SKM-1 (cell line): Measurements from ENCODE around the gene SLC1A3.

Experiments
- DNase-seq: peaks from one replicate; lab custom pipeline; 2025; ENCODE audit not compliant: unreplicated experiment; lab: John Stamatoyannopoulos, UW

Gene SLC1A3

DNA sequence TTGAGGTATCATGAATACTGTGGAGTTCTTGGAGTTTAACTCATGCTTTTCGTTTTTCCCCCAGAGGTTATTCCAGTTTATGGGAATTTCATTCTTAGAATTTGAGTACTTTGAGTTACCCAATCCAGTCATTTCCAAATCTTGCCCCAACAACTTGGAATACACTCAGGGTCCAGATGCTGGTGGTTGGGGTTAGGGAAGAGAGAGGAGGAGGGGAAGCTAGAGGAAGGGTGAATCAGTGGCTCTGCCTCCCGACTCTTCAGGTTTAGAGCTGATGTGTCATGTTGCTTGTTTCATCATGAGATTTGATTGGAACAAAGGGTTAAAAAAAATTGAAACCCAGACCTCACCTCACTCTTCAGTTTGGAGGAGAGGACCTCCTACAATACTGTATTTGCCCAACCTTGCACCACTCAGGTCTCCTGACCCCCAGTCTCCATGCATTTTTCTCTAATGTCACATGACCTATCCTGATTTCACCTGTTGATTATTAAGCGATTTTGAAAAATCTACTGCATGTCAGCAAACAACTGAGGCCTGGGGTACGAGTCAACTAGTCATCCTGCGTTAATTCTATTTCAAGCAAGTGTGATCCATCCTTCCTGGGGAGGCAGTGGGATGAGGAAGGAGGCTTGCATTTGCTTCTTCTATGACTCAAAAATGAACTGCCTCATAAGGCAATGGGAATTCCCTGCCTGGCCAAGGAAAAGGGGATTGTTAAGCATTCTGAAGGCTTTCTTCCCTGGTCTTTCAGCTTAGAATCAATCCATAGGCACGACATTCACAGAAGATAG, 6.2 kb upstream of the SLC1A3 start:
- no peak for DNase-seq

- DNase-seq: no peak
Measured at GRCh38 chr5:36600917-36601527, 5.4 kb upstream of the SLC1A3 start.

GRCh38 chr5:36602704-36603321, 3.6 kb upstream of the SLC1A3 start:
- DNase-seq: no peak

GRCh38 chr5:36605241-36605640, 1.2 kb upstream of the SLC1A3 start:
- DNase-seq: no peak

GRCh38 chr5:36606036-36606427, 374 bp upstream of the SLC1A3 start:
- no peak for DNase-seq

DNA sequence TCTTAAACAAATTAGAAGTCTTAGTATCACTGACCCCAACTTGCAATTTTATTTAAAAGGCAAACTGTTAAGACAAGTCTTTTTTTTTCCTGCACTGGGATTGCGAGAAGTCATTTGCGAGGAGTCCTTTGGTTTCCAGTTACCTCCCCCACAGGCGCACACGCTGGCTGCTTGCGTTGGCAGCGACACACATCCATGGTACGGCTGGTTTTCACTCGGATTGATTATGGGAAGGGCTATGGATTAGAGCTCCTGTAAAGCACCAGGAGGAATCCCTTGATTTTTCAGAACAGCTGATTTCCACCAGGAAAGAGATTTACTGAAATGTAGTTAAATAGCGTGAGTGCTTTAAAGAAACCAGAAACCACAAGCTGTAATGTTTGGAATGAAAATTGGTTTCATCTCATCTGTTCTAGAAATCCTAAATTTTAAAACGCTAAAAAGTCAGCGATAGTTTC, 737 bp downstream of the SLC1A3 start:
- DNase-seq: no peak

DNA sequence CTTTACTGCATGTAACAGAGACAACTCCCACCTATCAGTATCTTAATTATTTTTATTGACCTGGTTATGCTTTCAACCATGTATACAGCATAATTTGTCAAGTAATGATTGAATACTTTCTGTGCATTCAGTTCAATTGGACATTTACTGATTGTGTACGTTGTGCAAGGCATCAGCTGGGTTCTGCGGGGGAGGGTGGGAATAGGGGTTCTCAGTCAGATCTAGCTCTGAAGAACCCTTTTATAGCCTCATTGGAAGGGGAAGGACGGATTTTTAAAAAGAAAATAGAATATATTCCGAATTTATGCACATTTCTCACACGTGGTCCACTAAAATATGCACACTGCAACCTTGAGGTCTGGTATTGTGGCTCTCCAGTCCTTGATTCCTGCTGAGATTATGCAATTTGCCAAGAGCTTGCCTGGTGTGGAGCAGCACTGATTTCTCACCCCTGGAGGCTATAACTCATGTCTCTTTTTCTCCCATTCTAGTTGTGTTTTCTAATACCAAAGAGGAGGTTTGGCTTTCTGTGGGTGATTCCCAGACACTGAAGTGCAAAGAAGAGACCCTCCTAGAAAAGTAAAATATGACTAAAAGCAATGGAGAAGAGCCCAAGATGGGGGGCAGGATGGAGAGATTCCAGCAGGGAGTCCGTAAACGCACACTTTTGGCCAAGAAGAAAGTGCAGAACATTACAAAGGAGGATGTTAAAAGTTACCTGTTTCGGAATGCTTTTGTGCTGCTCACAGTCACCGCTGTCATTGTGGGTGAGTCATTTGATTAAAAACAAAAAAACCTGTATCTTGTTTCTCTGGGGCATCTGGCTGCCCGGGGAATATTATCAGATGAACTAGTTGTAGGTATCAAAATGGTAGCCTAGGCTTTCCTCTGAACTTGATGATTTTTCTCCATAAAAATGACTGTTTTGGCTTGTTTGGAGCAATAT, 1.7 kb downstream of the SLC1A3 start:
- DNase-seq: no peak

GRCh38 chr5:36610621-36611020, 4.2 kb downstream of the SLC1A3 start:
- DNase-seq: no peak

DNA sequence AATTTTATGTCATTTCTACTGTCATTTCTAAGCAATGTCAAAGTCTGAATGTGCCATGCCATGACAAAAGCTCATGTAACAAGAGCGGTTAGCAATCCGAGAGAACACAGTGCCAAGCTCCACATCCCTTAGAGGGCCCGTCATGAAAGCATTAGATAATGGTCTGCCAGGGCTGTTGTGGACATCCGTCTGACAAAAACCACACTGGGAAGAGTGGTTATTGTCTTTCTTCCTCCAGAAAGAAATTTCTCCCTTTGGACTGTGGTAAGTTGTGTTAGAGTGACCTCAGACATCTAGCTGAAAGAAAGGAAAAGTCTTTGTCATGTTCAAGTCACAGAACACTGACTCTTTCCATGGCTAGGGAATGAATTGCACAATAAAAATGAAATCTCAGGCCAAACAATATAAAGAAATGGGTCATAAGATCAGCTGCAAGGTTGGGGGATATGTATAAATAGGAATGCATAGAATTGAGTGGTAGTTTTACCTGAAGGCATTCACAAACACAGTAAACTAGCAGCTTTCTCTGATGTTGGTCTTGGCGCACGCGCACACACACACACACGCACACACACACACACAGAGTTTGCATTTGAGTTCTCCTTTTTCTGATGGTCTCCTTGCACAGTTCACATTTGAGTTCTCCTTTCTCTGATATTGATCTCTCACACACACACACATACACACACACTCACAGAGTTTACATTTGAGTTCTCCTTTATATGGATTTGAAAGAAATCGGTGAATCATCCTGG, 5.3 kb downstream of the SLC1A3 start:
- no peak for DNase-seq

DNA sequence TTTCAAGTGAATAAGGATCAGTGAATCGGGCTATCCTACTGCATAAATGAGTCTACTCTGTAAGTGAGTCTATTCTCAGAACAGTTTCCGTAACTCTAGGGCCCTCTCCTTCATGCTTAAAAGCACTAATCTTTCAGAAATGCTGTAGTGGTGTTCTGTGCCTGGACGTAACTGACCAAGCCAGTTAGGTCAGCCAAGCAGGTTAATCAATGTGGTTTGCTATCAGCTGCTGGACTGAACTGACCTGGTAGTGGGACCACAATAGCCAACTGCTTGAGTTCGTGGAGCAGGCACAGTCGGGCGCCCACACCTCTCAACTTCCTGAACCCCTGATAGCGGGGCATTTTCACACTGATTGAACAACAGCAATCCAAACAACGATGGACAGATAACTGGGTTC, 6.8 kb downstream of the SLC1A3 start:
- no peak for DNase-seq

DNA sequence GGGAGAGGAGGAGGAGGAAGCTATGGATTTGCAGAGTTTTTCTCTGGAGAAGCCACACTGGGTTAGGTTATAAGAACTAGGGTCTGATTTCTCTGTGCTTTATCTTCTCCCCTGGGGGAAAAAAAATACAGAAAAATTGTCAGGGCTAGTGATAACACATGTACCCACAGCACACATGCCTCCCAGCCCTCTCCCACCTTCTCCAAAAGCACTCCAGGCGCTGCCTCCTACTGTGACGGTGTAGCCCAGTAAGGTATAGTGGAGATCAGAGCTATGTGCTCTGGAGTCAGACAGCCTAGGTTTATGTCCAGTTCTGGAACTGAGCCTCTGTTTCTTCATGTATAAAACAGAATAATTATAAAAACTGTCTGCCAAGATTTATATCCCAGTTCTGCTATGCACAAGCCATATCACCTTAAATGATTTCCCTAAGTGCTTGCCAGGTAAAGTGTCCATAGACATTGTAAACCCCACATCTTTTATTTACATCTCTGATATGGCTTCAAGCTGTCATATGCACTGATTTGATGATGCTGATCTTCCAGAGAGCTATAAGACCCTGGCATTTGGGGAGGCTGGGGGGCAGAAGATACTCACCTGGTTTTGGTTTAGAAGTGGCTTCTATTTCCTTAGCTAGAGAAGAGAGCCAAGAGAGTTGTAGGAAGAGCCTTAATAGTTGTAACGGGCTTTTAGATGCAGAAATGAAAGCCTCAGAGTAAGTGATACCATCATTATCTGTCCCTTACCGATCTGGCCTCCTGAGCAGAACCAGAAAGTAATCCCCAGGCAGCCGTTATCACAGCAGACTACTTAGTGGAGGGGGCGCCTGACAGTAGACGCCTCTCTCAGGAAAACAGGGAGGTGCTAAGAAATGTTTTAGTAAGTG, 7.6 kb downstream of the SLC1A3 start:
- DNase-seq: no peak

- DNase-seq: no peak
Measured at GRCh38 chr5:36614657-36615308, 8.4 kb downstream of the SLC1A3 start.

GRCh38 chr5:36619012-36619635, 12.7 kb downstream of the SLC1A3 start:
- no peak for DNase-seq

DNA sequence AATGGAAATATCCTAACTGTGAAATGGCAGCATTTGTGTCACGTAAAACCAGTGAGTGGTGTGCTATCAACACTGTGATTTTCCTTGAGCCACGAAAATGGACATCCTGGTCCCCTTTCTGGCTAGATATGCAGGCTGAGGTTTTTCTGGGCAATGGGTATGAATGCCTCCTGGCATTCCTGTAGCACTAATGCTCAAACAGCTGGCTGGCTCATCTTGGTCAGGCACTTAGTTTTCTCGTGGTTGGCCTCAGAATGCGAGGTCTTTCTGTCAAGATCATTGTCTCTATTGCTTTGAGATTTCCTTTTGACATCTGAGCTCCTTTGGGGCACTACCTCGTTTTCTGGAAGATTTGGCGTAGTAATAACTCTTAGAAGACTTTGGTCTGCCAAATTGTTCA, 15.6 kb downstream of the SLC1A3 start:
- DNase-seq: no peak

DNA sequence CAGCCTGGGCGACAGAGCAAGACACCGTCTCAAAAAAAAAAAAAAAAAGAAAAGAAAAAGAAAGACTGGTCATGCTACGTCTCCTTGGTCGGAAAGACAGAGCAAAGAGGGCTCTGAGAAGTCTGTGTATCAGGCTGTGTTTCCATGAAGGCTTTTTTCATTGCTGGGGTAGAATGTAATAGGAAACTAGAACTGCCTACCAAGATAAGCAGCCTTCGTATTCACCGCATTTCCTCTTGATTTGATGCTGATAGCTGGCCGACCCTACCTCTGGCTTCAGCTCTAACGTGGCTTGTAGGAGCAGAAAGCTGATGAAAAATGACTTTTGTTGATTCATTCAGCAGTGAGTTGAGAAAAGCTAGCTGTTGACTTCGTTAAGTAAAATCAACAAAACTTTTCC, 17.4 kb downstream of the SLC1A3 start:
- DNase-seq: no peak

DNA sequence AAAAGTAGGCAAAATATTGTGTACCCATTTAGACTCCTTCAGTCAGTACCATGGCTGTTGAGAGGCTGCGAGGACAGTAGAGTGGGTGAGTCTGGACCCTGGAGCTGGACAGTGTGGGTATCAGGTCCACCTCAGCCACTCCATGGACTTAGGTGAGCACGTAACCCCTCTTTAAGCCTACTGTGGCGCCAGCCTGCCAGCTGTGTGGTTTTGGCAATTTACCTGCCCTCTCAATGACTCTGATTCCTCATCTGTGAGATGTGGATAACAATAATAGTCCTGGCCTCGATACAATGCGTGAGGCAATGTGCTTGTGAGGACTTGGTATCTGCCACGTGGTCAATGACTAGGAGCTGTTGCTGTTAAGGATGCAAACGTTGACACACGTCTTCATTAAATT, 17.9 kb downstream of the SLC1A3 start:
- no peak for DNase-seq

DNA sequence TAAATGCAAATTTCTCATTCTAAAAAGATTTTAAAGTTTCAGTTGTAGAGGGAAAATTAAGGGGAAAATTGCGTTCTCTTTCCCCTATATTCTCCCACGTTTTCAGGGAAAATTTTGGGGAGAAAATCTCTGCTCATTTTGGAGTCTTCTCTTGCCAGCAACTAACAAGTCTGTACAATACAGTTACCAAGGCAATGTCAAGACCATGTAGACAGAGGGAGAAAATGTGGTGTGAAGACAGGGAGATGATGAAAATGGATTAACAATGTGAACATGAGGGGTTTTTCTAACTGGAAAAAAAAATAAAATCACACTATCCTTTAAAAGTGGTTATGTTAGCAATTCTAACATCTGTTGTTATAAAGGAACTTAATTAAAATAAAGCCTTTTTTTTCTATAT, 22.3 kb downstream of the SLC1A3 start:
- DNase-seq: no peak

DNA sequence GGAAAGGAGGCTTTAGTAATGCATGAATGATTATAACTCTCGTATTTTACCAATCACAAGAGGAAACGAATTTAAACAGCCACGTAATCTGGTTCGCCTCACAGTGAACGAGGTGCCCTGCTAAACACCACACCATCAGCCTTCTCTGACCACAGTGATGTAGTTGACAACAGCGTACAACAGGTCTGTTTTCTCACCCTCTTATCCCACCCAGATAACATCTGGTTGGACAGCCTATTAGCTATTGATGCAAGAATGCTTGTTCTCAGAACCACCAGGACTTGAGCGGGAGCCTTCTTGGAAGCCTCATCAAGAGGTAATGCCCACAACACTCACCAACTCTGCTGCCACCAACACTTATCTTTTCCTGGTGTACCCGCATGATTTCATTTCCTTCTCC, 23.3 kb downstream of the SLC1A3 start:
- no peak for DNase-seq
